Renal cortical epithelial cell (primary cell): ENCODE measurements around the gene RHOV. TPM values are rescaled to one million over a fixed set of nuclear protein-coding genes. Genes with fewer than 3 reads are reported as not detected.

ENCODE experiments used
- DNase-seq: peaks from one replicate; pipeline ENCODE4 v3.0.0-alpha.2; 2011; ENCODE audit warnings: low read depth
- total RNA-seq: library from RNA; depleted of rRNA; stranded (reverse); fragments of >200 nt; gene quantifications from 2 replicates; pipeline ENCODE4 v1.2.3, GENCODE V29; 2014

RHOV gene
- total RNA-seq, result 0.45 and 1.6 TPM in 2 replicates

- peak; percentile 49 for DNase-seq
Measured at GRCh38 chr15:40873694-40874561, at the start of gene RHOV. Gene RHOV, minus strand, starts transcription at chr15:40874234. Its CDS starts 95 bp downstream, at chr15:40874139.

- no peak for DNase-seq
Measured at GRCh38 chr15:40923551-40923950, 49.5 kb upstream of the RHOV start.

GRCh38 chr15:40922608-40923005 is 48.6 kb upstream of the RHOV start:
- no peak for DNase-seq

DNA sequence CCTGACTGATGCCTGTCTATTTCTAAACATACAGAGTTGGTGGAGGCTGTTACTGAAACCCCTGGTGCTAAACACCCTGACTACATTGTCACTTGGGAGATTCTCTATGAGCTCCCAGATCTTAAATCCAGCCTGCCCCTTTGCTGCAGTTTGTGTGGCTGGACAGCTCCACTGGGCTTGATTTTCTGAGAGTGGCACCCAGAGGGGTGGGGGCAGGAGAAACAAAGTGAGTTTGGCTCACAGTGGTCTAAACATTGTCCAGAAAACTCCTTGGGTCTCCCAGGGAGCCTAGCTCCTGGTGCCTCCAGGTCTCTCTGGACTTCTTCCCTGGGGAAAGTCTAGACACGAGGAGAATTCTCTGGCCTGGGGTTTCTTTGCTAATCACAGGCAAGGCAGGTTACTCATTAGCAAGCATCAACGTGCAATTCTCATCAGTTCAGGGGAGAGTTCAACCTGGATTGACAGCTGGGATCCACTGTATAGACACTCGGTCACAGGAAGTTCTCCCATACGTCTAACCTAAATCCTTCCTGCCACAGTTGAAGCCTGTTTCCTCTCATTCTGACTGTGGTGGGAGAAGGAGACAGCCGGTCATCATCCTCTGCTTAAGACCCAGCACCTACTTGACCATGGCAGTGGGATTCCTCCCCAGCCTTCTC is 48.0 kb upstream of the RHOV start:
- DNase-seq, result no peak

DNA sequence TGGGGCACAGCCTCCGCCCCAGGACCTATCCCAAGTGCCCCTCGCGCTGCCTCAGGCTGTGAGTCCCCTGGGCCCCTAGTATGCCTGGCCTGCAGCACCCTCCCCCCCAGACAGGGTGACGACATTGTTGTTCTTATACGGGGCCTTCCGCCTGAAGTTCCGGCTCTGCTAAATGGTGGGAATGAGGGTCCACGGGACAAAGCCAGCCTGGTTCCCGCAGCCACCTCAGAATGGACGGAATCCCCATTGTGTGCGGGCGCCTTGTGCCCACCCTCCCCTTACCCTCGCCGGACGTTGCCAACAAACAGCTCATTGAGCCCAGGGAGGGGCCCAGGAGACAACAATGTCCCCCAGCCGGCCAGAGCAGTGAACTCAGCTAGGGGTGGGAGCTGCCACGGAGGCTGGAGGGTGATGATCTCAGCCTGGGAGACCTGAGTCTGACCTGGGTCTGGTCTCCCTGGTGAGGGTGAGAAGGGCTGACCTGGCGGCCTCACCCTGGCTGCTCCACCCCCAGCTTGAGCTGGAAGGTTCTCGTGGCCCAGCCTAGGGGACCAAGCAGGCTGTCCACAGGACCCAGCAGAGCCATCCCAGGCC is 44.9 kb upstream of the RHOV start:
- DNase-seq, result no peak

- DNase-seq, result no peak
Measured at GRCh38 chr15:40918146-40918798, 44.2 kb upstream of the RHOV start.

DNA sequence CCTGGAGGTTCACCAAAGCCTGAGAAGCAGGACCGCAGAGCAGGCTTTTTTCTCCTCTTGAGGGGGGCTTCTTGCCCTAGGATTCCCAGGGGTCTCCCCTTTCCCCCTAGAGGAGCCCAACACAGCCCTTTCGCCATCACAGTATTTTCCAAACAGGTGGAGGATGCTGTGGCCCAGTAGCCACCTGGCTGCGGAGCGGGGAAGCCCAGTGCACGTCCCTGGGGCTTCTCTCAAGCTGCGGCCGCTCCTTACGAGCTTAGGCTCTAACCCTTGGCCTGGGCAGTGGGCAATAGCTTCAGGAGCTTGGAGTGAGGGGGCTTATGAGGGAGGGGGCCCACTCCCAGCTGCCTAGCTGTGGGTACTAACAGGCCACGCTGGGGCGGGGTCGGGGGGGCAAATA is 43.6 kb upstream of the RHOV start:
- no peak for DNase-seq

GRCh38 chr15:40915679-40916078 is 41.6 kb upstream of the RHOV start:
- DNase-seq, result no peak

- DNase-seq, result no peak
Measured at GRCh38 chr15:40915116-40915661, 41.2 kb upstream of the RHOV start.

DNA sequence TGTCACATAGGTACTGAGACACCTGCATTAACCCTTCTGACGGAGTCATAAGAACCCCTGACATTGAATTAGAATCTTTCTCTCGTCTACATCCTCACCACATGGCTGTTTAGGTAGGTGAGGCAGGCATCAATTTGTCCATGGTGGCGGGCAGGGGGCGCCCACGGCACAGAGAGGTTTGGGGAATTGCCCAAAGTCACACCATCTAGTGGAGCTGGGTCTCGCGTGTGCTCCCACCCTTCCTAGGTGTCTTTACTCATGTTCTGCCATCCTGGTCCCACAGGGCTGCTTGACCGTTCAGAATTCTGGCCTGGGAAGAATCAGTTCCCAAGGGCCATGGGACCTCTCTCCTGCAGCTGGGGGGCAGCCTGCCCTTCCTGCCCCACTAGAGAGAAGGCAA is 40.5 kb upstream of the RHOV start:
- no peak for DNase-seq

- no peak for DNase-seq
Measured at GRCh38 chr15:40914013-40914412, 40.0 kb upstream of the RHOV start.

GRCh38 chr15:40912478-40912877 is 38.4 kb upstream of the RHOV start:
- DNase-seq, result no peak

GRCh38 chr15:40911693-40912092 is 37.7 kb upstream of the RHOV start:
- no peak for DNase-seq

- DNase-seq, result no peak
Measured at GRCh38 chr15:40911141-40911540, 37.1 kb upstream of the RHOV start.

DNA sequence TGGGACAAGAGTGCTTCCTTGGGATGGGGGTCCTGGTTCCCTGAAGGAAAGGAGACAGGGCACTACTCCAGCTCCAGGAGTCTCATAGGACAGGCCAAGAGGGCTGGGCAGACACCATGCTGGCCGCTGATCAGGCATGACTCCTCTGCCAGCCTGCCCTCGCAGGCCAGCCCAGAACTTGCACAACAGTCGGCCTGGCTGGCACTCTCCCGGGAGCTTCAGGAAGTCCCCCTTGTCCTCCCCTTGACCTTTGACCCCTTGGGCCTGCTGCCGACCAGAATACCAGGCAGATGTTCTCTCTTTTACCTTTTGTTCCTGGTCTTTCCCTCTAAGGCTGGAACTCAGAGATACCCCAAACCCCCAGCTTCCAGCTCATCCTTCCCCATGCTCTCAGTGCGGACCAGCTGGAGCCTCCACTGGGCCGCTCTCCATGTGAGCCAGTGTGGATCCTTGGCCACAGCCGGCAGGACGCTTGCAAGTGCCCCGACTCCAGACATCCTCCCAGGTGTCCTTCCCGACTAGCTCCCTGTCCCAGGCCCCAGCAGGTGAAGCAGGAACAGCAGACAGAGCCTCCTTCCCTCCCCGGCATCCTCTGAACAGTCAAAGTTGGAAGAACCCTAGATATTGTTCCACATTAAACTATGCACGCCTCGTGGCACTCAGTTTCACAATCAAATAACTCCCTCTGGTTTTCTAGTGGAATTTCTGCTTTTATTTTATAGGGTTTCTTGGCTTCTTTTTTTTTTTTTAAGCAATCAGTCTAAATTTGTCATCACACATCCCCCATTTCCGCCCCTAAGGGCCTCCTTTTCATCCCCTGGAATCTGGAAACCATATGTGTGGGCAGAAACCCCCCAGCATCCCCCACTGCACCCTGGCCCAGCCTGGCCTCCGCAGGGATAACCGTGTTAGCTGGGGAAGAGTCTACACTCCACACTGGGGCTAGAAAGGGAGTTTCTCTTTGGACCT is 35.9 kb upstream of the RHOV start:
- peak; percentile 33 for DNase-seq

GRCh38 chr15:40908095-40908494 is 34.1 kb upstream of the RHOV start:
- no peak for DNase-seq

DNA sequence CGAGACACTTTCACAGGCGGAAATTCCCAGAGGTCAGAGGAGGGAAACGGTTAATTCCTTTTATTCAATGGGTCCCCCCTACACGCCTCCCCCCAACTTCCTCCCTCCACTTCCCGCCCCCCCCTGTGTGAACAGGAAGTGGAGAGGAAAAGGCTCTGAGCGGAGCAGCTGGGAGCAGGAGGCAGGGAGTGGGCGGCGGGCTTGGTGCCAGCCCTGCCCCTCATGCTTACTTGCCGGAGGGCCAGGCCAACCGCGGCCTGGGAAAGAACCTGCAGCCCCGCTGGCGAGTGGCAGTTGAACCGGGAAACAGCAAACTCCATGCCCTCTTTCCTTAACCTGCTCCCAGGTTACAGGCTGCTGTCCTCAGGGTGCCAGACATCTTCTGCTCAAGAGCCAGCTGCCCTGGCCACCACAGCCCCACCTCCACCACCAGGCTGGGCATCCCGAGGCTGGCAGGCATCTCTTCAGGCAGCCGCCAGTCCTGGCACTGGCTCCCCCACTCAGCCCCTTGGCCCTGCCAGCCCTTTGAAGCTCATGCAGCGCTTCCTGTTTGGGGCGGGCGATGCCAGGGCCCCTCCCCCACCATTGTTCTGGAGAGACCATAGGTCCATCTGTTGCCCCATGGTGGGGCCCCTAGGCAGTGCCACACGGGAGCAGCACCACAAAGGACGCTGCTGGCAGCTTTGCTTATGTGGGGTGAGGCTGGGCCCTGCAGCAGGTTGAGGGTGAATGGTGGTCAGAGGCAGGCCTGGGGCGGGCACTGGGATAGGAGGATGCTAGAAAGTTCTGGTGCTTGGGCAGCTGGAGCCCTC is 33.2 kb upstream of the RHOV start:
- DNase-seq, result peak; percentile 40

- peak; percentile 89 for DNase-seq
Measured at GRCh38 chr15:40906091-40906990, 32.3 kb upstream of the RHOV start.
